IMR-90 (cell line): Measurements from ENCODE around the gene RFX3. TPM values are rescaled to one million over a fixed set of nuclear protein-coding genes. Genes with fewer than 3 reads are reported as not detected.

Source experiments
- ATAC-seq: fragments of 200-7000 bp; cut with Tn5 transposase; 2 replicates; pipeline ENCODE4 v1.9.1; 2020; ENCODE audit warnings: low read depth, mild to moderate bottlenecking, moderate library complexity
- BruUV-seq: library from RNA; stranded (reverse); fragments of 400-500 nt; replicated peaks from 2 replicates; lab custom pipeline; 2021; lab: Mats Ljungman, UMichigan
- CTCF ChIA-PET: fragments of 300-600 bp; formaldehyde crosslinking; extraction: SDS; loops from one replicate; lab custom pipeline; 2021; ENCODE audit warnings: antibody characterized with exemption; lab: Yijun Ruan, JAX
- POLR2A ChIA-PET: fragments of 300-600 bp; sonication (Branson Sonifier 250); formaldehyde crosslinking; loops from one replicate; lab custom pipeline; 2022; ENCODE audit warnings: antibody characterized with exemption; ENCODE audit not compliant: unreplicated experiment; lab: Charles Lee
- DNase-seq: peaks from one replicate; pipeline ENCODE4 v3.0.0; 2013
- H2AFZ ChIP-seq: replicated peaks from 2 replicates; pipeline ENCODE3; 2013; ENCODE audit warnings: low read length, mild to moderate bottlenecking; ENCODE audit not compliant: poor library complexity
- H2AK5ac ChIP-seq: 2 replicates; pipeline ENCODE4 v1.6.1; 2013; ENCODE audit warnings: low read depth, low read length, inconsistent platforms
- H2AK9ac ChIP-seq: replicated peaks from 2 replicates; pipeline ENCODE3; 2013; ENCODE audit warnings: mild to moderate bottlenecking, low read depth, low read length, moderate library complexity; ENCODE audit not compliant: poor library complexity
- H2BK120ac ChIP-seq: 2 replicates; pipeline ENCODE4 v1.6.1; 2013; ENCODE audit warnings: low read depth, low read length, inconsistent platforms
- H2BK15ac ChIP-seq: 3 replicates; pipeline ENCODE4 v1.6.1; 2013; ENCODE audit warnings: low read depth, low read length, inconsistent platforms
- H2BK20ac ChIP-seq: 2 replicates; pipeline ENCODE4 v1.6.1; 2013; ENCODE audit warnings: low read depth, mild to moderate bottlenecking, inconsistent platforms, low read length, moderate library complexity
- H2BK5ac ChIP-seq: 2 replicates; pipeline ENCODE4 v1.6.1; 2013; ENCODE audit warnings: mild to moderate bottlenecking, low read depth, low read length, inconsistent platforms; ENCODE audit not compliant: poor library complexity, severe bottlenecking
- H3K14ac ChIP-seq: replicated peaks from 2 replicates; pipeline ENCODE4 v1.6.1; 2013; ENCODE audit warnings: low read depth, low read length, inconsistent platforms
- H3K18ac ChIP-seq: 2 replicates; pipeline ENCODE4 v1.6.1; 2013; ENCODE audit warnings: low read depth, low read length, control low read depth
- H3K23ac ChIP-seq: 2 replicates; pipeline ENCODE4 v1.6.1; 2013; ENCODE audit warnings: low read depth, low read length, inconsistent platforms
- H3K27ac ChIP-seq: 2 replicates; pipeline ENCODE4 v1.5.1; 2013; ENCODE audit warnings: mild to moderate bottlenecking, control low read depth, low read length; ENCODE audit not compliant: insufficient read depth
- H3K27me3 ChIP-seq: 2 replicates; pipeline ENCODE4 v1.6.1; 2013; ENCODE audit warnings: low read length; ENCODE audit not compliant: control insufficient read depth, insufficient read depth
- H3K36me3 ChIP-seq: 2 replicates; pipeline ENCODE4 v1.6.1; 2013; ENCODE audit warnings: low read length, mixed read lengths; ENCODE audit not compliant: control insufficient read depth, insufficient read depth
- H3K4ac ChIP-seq: 2 replicates; pipeline ENCODE4 v1.6.1; 2013; ENCODE audit warnings: low read depth, low read length, inconsistent platforms
- H3K4me1 ChIP-seq: 2 replicates; pipeline ENCODE4 v1.6.1; 2013; ENCODE audit warnings: low read length, mixed read lengths; ENCODE audit not compliant: control insufficient read depth, insufficient read depth
- H3K4me2 ChIP-seq: 2 replicates; pipeline ENCODE4 v1.6.1; 2013; ENCODE audit warnings: low read depth, mild to moderate bottlenecking, control low read depth, low read length, moderate library complexity
- H3K4me3 ChIP-seq: 2 replicates; pipeline ENCODE4 v1.5.1; 2013; ENCODE audit warnings: low read depth, mild to moderate bottlenecking, control low read depth, low read length, moderate library complexity; ENCODE audit not compliant: insufficient read depth
- H3K56ac ChIP-seq: 2 replicates; pipeline ENCODE4 v1.6.1; 2013; ENCODE audit warnings: low read length, inconsistent platforms; ENCODE audit not compliant: insufficient read depth; ENCODE audit errors: extremely low read depth
- H3K79me1 ChIP-seq, 2 experiments: 2 replicates each; pipeline ENCODE4 v1.6.1; 2013; ENCODE audit warnings: low read length in 2 of 2, inconsistent platforms in 1 of 2, low read depth in 1 of 2
- H3K9ac ChIP-seq: 2 replicates; pipeline ENCODE4 v1.6.1; 2013; ENCODE audit warnings: low read depth, low read length, control low read depth
- H3K9me1 ChIP-seq: 2 replicates; pipeline ENCODE4 v1.6.1; 2013; ENCODE audit warnings: low read length, inconsistent platforms; ENCODE audit not compliant: insufficient read depth
- H3K9me3 ChIP-seq: 2 replicates; pipeline ENCODE4 v1.6.1; 2013; ENCODE audit warnings: low read length; ENCODE audit not compliant: control insufficient read depth, insufficient read depth
- H4K20me1 ChIP-seq: 2 replicates; pipeline ENCODE4 v1.6.1; 2013; ENCODE audit warnings: low read length, inconsistent platforms; ENCODE audit not compliant: insufficient read depth
- H4K5ac ChIP-seq: 2 replicates; pipeline ENCODE4 v1.6.1; 2013; ENCODE audit warnings: mild to moderate bottlenecking, low read depth, low read length, control low read depth
- H4K8ac ChIP-seq, 2 experiments: 2 replicates each; pipeline ENCODE4 v1.6.1; 2013; ENCODE audit warnings: low read depth in 2 of 2, low read length in 2 of 2, control low read depth in 1 of 2, inconsistent platforms in 1 of 2
- H4K91ac ChIP-seq: 2 replicates; pipeline ENCODE4 v1.6.1; 2013; ENCODE audit warnings: low read depth, low read length, inconsistent platforms; ENCODE audit not compliant: insufficient read depth
- BHLHE40 ChIP-seq: fragments of 150-350 bp; IDR thresholded peaks from 2 replicates; pipeline ENCODE4 v1.6.1; 2016; ENCODE audit warnings: mild to moderate bottlenecking, low read depth, low read length
- CTCF ChIP-seq: conservative IDR thresholded peaks from 2 replicates; pipeline ENCODE4 v1.5.1; 2012; ENCODE audit warnings: mild to moderate bottlenecking, low read depth, low read length, improper control_type of control experiment
- RFX5 ChIP-seq: IDR thresholded peaks from 2 replicates; pipeline ENCODE4 v1.8.0; 2012; ENCODE audit warnings: low read depth, mild to moderate bottlenecking, low read length, moderate library complexity
- SMC3 ChIP-seq: fragments of 150-350 bp; IDR thresholded peaks from 2 replicates; pipeline ENCODE4 v1.6.1; 2016; ENCODE audit warnings: low read depth, mild to moderate bottlenecking, antibody characterized with exemption, low read length, moderate library complexity
- WGBS, 2 experiments: methylation state at CpG; one replicate each; pipeline versions ENCODE4 v1.1.5 to v1.1.7; 2013; ENCODE audit warnings: missing lambda C conversion rate in 2 of 2; ENCODE audit not compliant: insufficient read length in 1 of 2; ENCODE audit errors: extremely low coverage in 2 of 2; 5-methylcytosine and 5-hydroxymethylcytosine counted together
- dilution Hi-C: fragments of 300-500 bp; cut with HindIII; formaldehyde crosslinking; loops from one replicate; pipeline ENCODE4 v1.14.3; 2018; ENCODE audit warnings: low sequenced_read_pairs; ENCODE audit not compliant: unreplicated experiment
- in situ Hi-C: fragments of 300-500 bp; cut with MboI; formaldehyde crosslinking; loops from 3 replicates; pipeline ENCODE4 v1.14.3; 2019; ENCODE audit warnings: low sequenced_read_pairs, inconsistent platforms, mixed read lengths
- intact Hi-C: fragments of 100-400 bp; cut with micrococcal nuclease; formaldehyde crosslinking; loops from 2 replicates; pipeline ENCODE4 v1.10.0; 2022
- polyA plus RNA-seq, 3 experiments: library from polyadenylated mRNA; depleted of rRNA; stranded (reverse); fragments of >200 nt; gene quantifications; 2 replicates each; pipeline ENCODE4 v1.2.3, GENCODE V29; 2012; ENCODE audit warnings: low replicate concordance in 1 of 3
- total RNA-seq: library from RNA; depleted of rRNA; stranded (reverse); fragments of >200 nt; gene quantifications from 2 replicates; pipeline ENCODE4 v1.2.3, GENCODE V29; 2012

RFX3 gene
- total and polyA plus RNA-seq, 2 of the 4 experiments (the other 2 are of a cell fraction): 1.7 to 2.7 TPM

- H3K23ac ChIP-seq: no peak overlapping the region
- H4K20me1 ChIP-seq: no peaks in the 10 kb centered on the region
- no peak overlapping the region for H2AFZ ChIP-seq
- dilution Hi-C loops (no loop called here), in situ Hi-C loops (loop anchor here (25.0 kb wide), 1 partner anchor 890 kb away; no protein-coding TSS in a partner anchor), intact Hi-C loops (no loop called here)
- no peak overlapping the region for H3K4me3 ChIP-seq
- H3K27me3 ChIP-seq: no peaks in the 10 kb centered on the region
- no peak overlapping the region for H3K56ac ChIP-seq
- no peak overlapping the region for H2BK5ac ChIP-seq
- POLR2A ChIA-PET: no interaction called here
- no peak overlapping the region for H3K14ac ChIP-seq
- no peak overlapping the region for H2BK20ac ChIP-seq
- BruUV-seq: no TSS peak
- TF ChIP-seq SMC3 (no peak), BHLHE40 (no peak), RFX5 (no peak), CTCF (no peak)
- no peaks in the 10 kb centered on the region for H3K36me3 ChIP-seq
- no CpG with 5 or more reads among the region's 3 CpGs for WGBS, 2 experiments
- H2AK5ac ChIP-seq: no peak overlapping the region
- H2AK9ac ChIP-seq: no peak overlapping the region
- H3K9me3 ChIP-seq: no peaks in the 10 kb centered on the region
- H3K9ac ChIP-seq: no peak overlapping the region
- no peaks in the 10 kb centered on the region for H3K9me1 ChIP-seq
- no peaks in the 10 kb centered on the region for H3K79me1 ChIP-seq
- H4K91ac ChIP-seq: no peak overlapping the region
- H3K27ac ChIP-seq: no peak overlapping the region
- H2BK120ac ChIP-seq: no peak overlapping the region
- H4K5ac ChIP-seq: no peak overlapping the region
- CTCF ChIA-PET: no interaction called here
- DNase-seq (no peak), ATAC-seq (no peak)
- no peak overlapping the region for H3K18ac ChIP-seq
- H3K4me2 ChIP-seq: no peak overlapping the region
- no peak overlapping the region for H2BK15ac ChIP-seq
- no peak overlapping the region for H3K4ac ChIP-seq
- no peaks in the 10 kb centered on the region for H3K4me1 ChIP-seq
- H4K8ac ChIP-seq: no peak overlapping the region
These were observed 53.9 kb downstream of the RFX3 start for GRCh38 chr9:3471883-3472282.
